Measurements from ENCODE around the gene FOXR1. TPM values are rescaled to one million over a fixed set of nuclear protein-coding genes. Genes with fewer than 3 reads are reported as not detected.

FOXR1 gene
- total and polyA plus RNA-seq, 9 donors, result 1.7 TPM; not detected in 8

- WGBS, 3 donors, result 66 to 68% (median 67%) methylated on average over 11 of the region's 11 CpGs
- no peak for TF ChIP-seq EP300 (IDR thresholded peaks at IDR 0.05)
- no peak for TF ChIP-seq CTCF (IDR thresholded peaks at IDR 0.05)
- TF ChIP-seq POLR2A (IDR thresholded peaks at IDR 0.05), result no peak
- intact Hi-C loops (cut with DNase I), result loop anchor here in 1 of 4 donors (5.0 kb wide), 1 partner anchor 36 kb away; no protein-coding TSS in a partner anchor
Observed at GRCh38 chr11:118938491-118939403, 32.8 kb upstream of the FOXR1 start.

GRCh38 chr11:118939404-118939915 is 32.1 kb upstream of the FOXR1 start:
- TF ChIP-seq POLR2A (IDR thresholded peaks at IDR 0.05) (no peak), CTCF (IDR thresholded peaks at IDR 0.05) (no peak), EP300 (IDR thresholded peaks at IDR 0.05) (no peak)
- no peaks in the 10 kb centered on the region for H3K27me3 ChIP-seq
- H3K9me3 ChIP-seq, result no peaks in the 10 kb centered on the region
- no peak overlapping the region for H3K4me3 ChIP-seq
- intact Hi-C loops (cut with DNase I), result loop anchor here in 1 of 4 donors (5.0 kb wide), 1 partner anchor 37 kb away; no protein-coding TSS in a partner anchor
- 51 to 57% (median 52%) methylated on average over 8 of the region's 8 CpGs for WGBS, 3 donors
- no peaks in the 10 kb centered on the region for H3K36me3 ChIP-seq
- no peak for DNase-seq
- H3K4me1 ChIP-seq (ENCODE audit: insufficient read depth), result no peaks in the 10 kb centered on the region
- H3K27ac ChIP-seq, result no peak overlapping the region

More at GRCh38 chr11:118938491-118939403, 32.8 kb upstream of the FOXR1 start:
- H3K27ac ChIP-seq, result no peak overlapping the region
- no peaks in the 10 kb centered on the region for H3K4me1 ChIP-seq (ENCODE audit: insufficient read depth)
- H3K9me3 ChIP-seq, result no peaks in the 10 kb centered on the region
- H3K36me3 ChIP-seq, result no peaks in the 10 kb centered on the region
- H3K27me3 ChIP-seq, result no peaks in the 10 kb centered on the region
- no peak for DNase-seq
- H3K4me3 ChIP-seq, result no peak overlapping the region

- Histone ChIP-seq H3K27ac (no peak overlapping the region), H3K36me3 (no peaks in the 10 kb centered on the region), H3K4me1 (ENCODE audit: insufficient read depth) (no peaks in the 10 kb centered on the region), H3K4me3 (no peak overlapping the region), H3K27me3 (no peaks in the 10 kb centered on the region), H3K9me3 (no peaks in the 10 kb centered on the region)
- TF ChIP-seq POLR2A (IDR thresholded peaks at IDR 0.05) (no peak), CTCF (IDR thresholded peaks at IDR 0.05) (no peak), EP300 (IDR thresholded peaks at IDR 0.05) (no peak)
- WGBS, 3 donors, result 46 to 59% (median 50%) methylated on average over 13 of the region's 13 CpGs
- no peak for DNase-seq
- intact Hi-C loops (cut with DNase I), result loop anchor here in 1 of 4 donors (5.0 kb wide), 1 partner anchor 38 kb away; no protein-coding TSS in a partner anchor
Observed at GRCh38 chr11:118939953-118940598, 31.5 kb upstream of the FOXR1 start.

- H3K9me3 ChIP-seq, result no peaks in the 10 kb centered on the region
- H3K36me3 ChIP-seq, result no peaks in the 10 kb centered on the region
- no peaks in the 10 kb centered on the region for H3K27me3 ChIP-seq
- no peak overlapping the region for H3K4me3 ChIP-seq
- intact Hi-C loops (cut with DNase I), result no loop called here
- no peak overlapping the region for H3K27ac ChIP-seq
- WGBS, 3 donors, result 24 to 27% (median 27%) methylated on average over 2 of the region's 2 CpGs
- TF ChIP-seq EP300 (IDR thresholded peaks at IDR 0.05) (no peak), CTCF (IDR thresholded peaks at IDR 0.05) (no peak), POLR2A (IDR thresholded peaks at IDR 0.05) (no peak)
- DNase-seq, result no peak
- no peaks in the 10 kb centered on the region for H3K4me1 ChIP-seq (ENCODE audit: insufficient read depth)
Observed at GRCh38 chr11:118947091-118947490, 24.5 kb upstream of the FOXR1 start.
